ENCODE results near the gene LSM7.

- no peak for TF ChIP-seq CTCF (IDR thresholded peaks at IDR 0.05)
- no peak for TF ChIP-seq EP300 (IDR thresholded peaks at IDR 0.05)
These were observed 46.1 kb downstream of the LSM7 start, which contains the start of gene PEAK3 for GRCh38 chr19:2282062-2282861.

Data from esophagus muscularis mucosa (tissue), 3 donors.